Measurements from ENCODE around the gene SLBP.

DNA sequence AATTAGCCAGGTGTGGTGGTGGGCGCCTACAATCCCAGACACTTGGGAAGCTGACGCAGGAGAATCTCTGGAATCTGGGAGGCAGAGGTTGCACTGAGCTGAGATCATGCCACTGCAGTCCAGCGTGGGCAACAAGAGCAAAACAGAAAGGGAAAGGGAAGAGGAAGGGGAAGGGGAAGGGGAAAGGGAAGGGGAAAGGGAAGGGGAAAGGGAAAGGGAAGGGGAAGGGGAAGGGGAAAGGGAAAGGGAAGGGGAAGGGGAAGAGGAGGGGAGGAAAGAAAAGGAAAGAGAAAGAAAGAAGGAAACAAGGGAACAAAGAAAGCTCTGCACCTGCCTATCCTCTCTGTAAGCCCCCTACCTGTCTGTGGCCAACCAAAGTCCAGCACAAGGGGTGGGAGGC is 63.2 kb downstream of the SLBP start:
- TF ChIP-seq ZNF274 (IDR thresholded peaks at IDR 0.05; ENCODE audit: low read depth, low read length) = no peak
- no peak for TF ChIP-seq SUZ12 (IDR thresholded peaks at IDR 0.05; ENCODE audit: extremely low read depth, insufficient read depth, insufficient read length)
- no peak for TF ChIP-seq YY1 (IDR thresholded peaks at IDR 0.05; ENCODE audit: insufficient read depth, insufficient read length)
